Adrenal gland (tissue), 5 donors: ENCODE data around the gene PTPRF.

Source experiments
- POLR2A ChIP-seq, 2 donors: fragments of 450-650 bp; IDR thresholded peaks; one replicate each; pipeline ENCODE4 v1.6.1; 2017; ENCODE audit warnings: antibody characterized with exemption in 2 of 2, mild to moderate bottlenecking in 2 of 2, moderate library complexity in 1 of 2
- TF ChIP-seq, protein P1 (sequence below), 6 experiments: fragments of 450-650 bp in 4 of 6; fragments of 200-600 bp in 2 of 6; sonication (generic) in 1 of 6; IDR thresholded peaks; 1 replicate in 5 of 6; 2 replicates in 1 of 6; pipeline versions ENCODE4 v1.5.1 to v1.8.0; 2016 to 2021; ENCODE audit warnings: antibody characterized with exemption in 6 of 6, mild to moderate bottlenecking in 2 of 6, moderate library complexity in 1 of 6
- donor health status: DM: no; HTN: no; CAD: no.

DNA sequence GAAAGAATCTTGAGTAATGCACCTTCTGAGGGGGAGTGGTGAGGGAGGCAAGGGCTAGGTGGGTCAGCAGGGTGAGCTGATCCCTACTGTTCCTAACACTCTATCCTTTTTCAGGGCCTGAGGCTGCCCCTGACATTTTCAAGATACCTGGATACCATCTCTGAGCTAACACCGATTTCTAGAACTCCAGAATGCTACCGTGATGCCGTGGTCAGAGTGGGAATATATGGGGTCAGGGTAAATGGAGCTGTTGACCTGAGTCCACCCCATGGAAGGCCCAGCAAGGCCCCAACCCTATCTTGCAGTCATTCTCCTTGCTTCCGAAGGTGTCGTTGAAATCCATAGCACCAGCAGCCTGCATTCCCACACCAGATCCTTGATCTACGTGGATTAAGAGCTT, 18.0 kb upstream of the PTPRF start:
- TF ChIP-seq POLR2A (IDR thresholded peaks at IDR 0.05): no peak
- TF ChIP-seq, protein P1, sequence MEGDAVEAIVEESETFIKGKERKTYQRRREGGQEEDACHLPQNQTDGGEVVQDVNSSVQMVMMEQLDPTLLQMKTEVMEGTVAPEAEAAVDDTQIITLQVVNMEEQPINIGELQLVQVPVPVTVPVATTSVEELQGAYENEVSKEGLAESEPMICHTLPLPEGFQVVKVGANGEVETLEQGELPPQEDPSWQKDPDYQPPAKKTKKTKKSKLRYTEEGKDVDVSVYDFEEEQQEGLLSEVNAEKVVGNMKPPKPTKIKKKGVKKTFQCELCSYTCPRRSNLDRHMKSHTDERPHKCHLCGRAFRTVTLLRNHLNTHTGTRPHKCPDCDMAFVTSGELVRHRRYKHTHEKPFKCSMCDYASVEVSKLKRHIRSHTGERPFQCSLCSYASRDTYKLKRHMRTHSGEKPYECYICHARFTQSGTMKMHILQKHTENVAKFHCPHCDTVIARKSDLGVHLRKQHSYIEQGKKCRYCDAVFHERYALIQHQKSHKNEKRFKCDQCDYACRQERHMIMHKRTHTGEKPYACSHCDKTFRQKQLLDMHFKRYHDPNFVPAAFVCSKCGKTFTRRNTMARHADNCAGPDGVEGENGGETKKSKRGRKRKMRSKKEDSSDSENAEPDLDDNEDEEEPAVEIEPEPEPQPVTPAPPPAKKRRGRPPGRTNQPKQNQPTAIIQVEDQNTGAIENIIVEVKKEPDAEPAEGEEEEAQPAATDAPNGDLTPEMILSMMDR (IDR thresholded peaks at IDR 0.05): no peak
